ENCODE measurements around the gene KRTAP5-3.

Gene KRTAP5-3

GRCh38 chr11:1563149-1563638, 45.1 kb downstream of the KRTAP5-3 start:
- DNase-seq: no peak

- DNase-seq: no peak
Observed at GRCh38 chr11:1562469-1563148, 45.7 kb downstream of the KRTAP5-3 start.

- DNase-seq: no peak
Observed at GRCh38 chr11:1561955-1562354, 46.3 kb downstream of the KRTAP5-3 start.

GRCh38 chr11:1561266-1561665, 47.0 kb downstream of the KRTAP5-3 start:
- DNase-seq: no peak

GRCh38 chr11:1560649-1561251, 47.5 kb downstream of the KRTAP5-3 start:
- no peak for DNase-seq

- DNase-seq: no peak
Observed at GRCh38 chr11:1560002-1560648, 48.1 kb downstream of the KRTAP5-3 start.

- DNase-seq: no peak
Observed at GRCh38 chr11:1559111-1559951, 48.9 kb downstream of the KRTAP5-3 start.

GRCh38 chr11:1558775-1559110, 49.5 kb downstream of the KRTAP5-3 start:
- no peak for DNase-seq

- no peak for DNase-seq
Observed at GRCh38 chr11:1557904-1558774, 50.1 kb downstream of the KRTAP5-3 start.

Measured in stimulated activated CD4-positive, alpha-beta T cell treated with anti-CD3 and anti-CD28 coated beads, Interleukin-1b, Interleukin-23, amount 100 ng/mL, for 48 hours (primary cell).